CD4-positive, alpha-beta T cell (primary cell): ENCODE data around the gene ADAM10. TPM values are rescaled to one million over a fixed set of nuclear protein-coding genes. Genes with fewer than 3 reads are reported as not detected.

Experiments
- ATAC-seq: fragments of 200-7000 bp; cut with Tn5 transposase; one replicate; pipeline ENCODE4 v1.10.0; 2022; ENCODE audit warnings: mild to moderate bottlenecking; ENCODE audit not compliant: poor library complexity
- CTCF ChIA-PET: fragments of 350-600 bp; sonication (Branson Sonifier 250); formaldehyde crosslinking; loops from one replicate; lab custom pipeline; 2021; ENCODE audit warnings: antibody characterized with exemption, inconsistent platforms; lab: Charles Lee
- POLR2A ChIA-PET: fragments of 350-600 bp; sonication (Branson Sonifier 250); formaldehyde crosslinking; loops from one replicate; lab custom pipeline; 2021; ENCODE audit warnings: antibody characterized with exemption, inconsistent platforms; lab: Charles Lee
- DNase-seq, 14 experiments: peaks; one replicate each; pipeline ENCODE4 v3.0.0-alpha.2; 2013 to 2020; ENCODE audit warnings: mixed read lengths in 2 of 14
- H3K27ac ChIP-seq, 2 donors: one replicate each; pipeline versions ENCODE4 v1.5.1 to v1.7.0; 2013; ENCODE audit warnings: low read length in 2 of 2, low read depth in 1 of 2, mild to moderate bottlenecking in 1 of 2
- H3K27me3 ChIP-seq, 2 experiments: 1 replicate in 1 of 2; 2 replicates in 1 of 2; pipeline versions ENCODE4 v1.6.1 to v1.7.0; 2013; ENCODE audit warnings: low read length in 2 of 2, control low read depth in 1 of 2, mild to moderate bottlenecking in 1 of 2, moderate library complexity in 1 of 2; ENCODE audit not compliant: insufficient read depth in 2 of 2, control insufficient read depth in 1 of 2
- H3K36me3 ChIP-seq: one replicate; pipeline ENCODE4 v1.6.1; 2013; ENCODE audit warnings: low read length, control low read depth; ENCODE audit not compliant: insufficient read depth
- H3K4me1 ChIP-seq: one replicate; pipeline ENCODE4 v1.6.1; 2013; ENCODE audit warnings: low read length, control low read depth; ENCODE audit not compliant: insufficient read depth
- H3K4me3 ChIP-seq: one replicate; pipeline ENCODE4 v1.5.1; 2013; ENCODE audit warnings: mild to moderate bottlenecking, low read length, moderate library complexity
- H3K9me3 ChIP-seq, 2 experiments: 1 replicate in 1 of 2; 2 replicates in 1 of 2; pipeline versions ENCODE4 v1.6.1 to v1.7.0; 2013; ENCODE audit warnings: low read length in 2 of 2, mild to moderate bottlenecking in 2 of 2, control low read depth in 1 of 2, moderate library complexity in 1 of 2; ENCODE audit not compliant: control insufficient read depth in 1 of 2, insufficient read depth in 1 of 2
- H3K27ac Mint-ChIP-seq: one replicate; pipeline ENCODE4 v1.8.0; 2020; ENCODE audit warnings: mixed read lengths
- H3K27me3 Mint-ChIP-seq: one replicate; pipeline ENCODE4 v1.8.0; 2021; ENCODE audit warnings: mixed read lengths
- H3K36me3 Mint-ChIP-seq: one replicate; pipeline ENCODE4 v1.8.0; 2021; ENCODE audit warnings: low read depth, mixed read lengths
- H3K4me1 Mint-ChIP-seq: one replicate; pipeline ENCODE4 v1.8.0; 2021; ENCODE audit warnings: low read depth, mixed read lengths
- H3K4me3 Mint-ChIP-seq: one replicate; pipeline ENCODE4 v1.8.0; 2020; ENCODE audit warnings: mild to moderate bottlenecking, mixed read lengths
- H3K9me3 Mint-ChIP-seq: one replicate; pipeline ENCODE4 v1.8.0; 2020; ENCODE audit warnings: mixed read lengths
- CTCF ChIP-seq: fragments of 200-600 bp; IDR thresholded peaks from one replicate; pipeline ENCODE4 v1.8.0; 2022; ENCODE audit warnings: antibody characterized with exemption, mild to moderate bottlenecking
- intact Hi-C, 2 experiments: fragments of 100-400 bp; cut with DNase I in 1 of 2; cut with micrococcal nuclease in 1 of 2; formaldehyde crosslinking; loops; one replicate each; pipeline versions ENCODE4 v1.15.1 to v1.9.0; 2023 to 2025; cut with DNase I, micrococcal nuclease
- total RNA-seq, 174 experiments: library from RNA in 2 of 174; stranded (reverse) in 2 of 174; gene quantifications; one replicate each; pipeline ENCODE4 v1.2.3 and lab custom pipeline; 2021 to 2026

The ADAM10 gene
- total RNA-seq, 2 experiments from 2014 or later: 70.5 to 80.4 TPM

DNA sequence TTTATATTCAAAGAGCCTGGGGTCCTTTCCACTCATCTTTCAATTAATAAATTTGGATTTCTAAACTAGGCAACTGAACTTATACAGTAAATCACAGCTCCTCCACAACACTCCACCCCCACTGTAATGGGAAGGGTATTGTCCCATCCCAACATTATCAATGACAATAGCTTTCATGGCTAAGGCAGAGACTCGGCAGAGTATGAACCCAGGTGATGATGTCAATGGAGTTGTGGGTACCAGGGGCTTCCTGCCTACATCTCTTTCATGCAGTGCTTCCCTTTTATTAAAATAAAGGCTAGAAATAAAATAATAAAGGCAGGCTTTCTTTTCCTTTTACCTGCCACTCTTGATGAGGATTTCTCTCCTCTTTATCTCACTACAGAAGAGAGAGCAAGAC is 109.5 kb downstream of the ADAM10 start:
- DNase-seq (no peak), ATAC-seq (no peak)
- Mint-ChIP-seq H3K36me3 (peaks cover 77% of the 10 kb centered on the region), H3K27ac (peak overlapping the region; percentile 43), H3K4me3 (no peak overlapping the region), H3K4me1 (peaks cover 16% of the 10 kb centered on the region), H3K27me3 (no peaks in the 10 kb centered on the region), H3K9me3 (peaks cover 2% of the 10 kb centered on the region)
- CTCF ChIA-PET: no interaction called here
- H3K36me3 ChIP-seq: peaks cover 24% of the 10 kb centered on the region
- no peaks in the 10 kb centered on the region for H3K4me1 ChIP-seq
- H3K9me3 ChIP-seq: no peaks in the 10 kb centered on the region
- intact Hi-C loops: no loop called here
- POLR2A ChIA-PET: interaction anchor here (1.4 kb wide), 1 partner anchor 11 kb away, joined by 3 read pairs; no protein-coding TSS in a partner anchor
- no peak for TF ChIP-seq CTCF
- H3K27ac ChIP-seq: no peak overlapping the region
- H3K4me3 ChIP-seq: no peak overlapping the region
- no peaks in the 10 kb centered on the region for H3K27me3 ChIP-seq

DNA sequence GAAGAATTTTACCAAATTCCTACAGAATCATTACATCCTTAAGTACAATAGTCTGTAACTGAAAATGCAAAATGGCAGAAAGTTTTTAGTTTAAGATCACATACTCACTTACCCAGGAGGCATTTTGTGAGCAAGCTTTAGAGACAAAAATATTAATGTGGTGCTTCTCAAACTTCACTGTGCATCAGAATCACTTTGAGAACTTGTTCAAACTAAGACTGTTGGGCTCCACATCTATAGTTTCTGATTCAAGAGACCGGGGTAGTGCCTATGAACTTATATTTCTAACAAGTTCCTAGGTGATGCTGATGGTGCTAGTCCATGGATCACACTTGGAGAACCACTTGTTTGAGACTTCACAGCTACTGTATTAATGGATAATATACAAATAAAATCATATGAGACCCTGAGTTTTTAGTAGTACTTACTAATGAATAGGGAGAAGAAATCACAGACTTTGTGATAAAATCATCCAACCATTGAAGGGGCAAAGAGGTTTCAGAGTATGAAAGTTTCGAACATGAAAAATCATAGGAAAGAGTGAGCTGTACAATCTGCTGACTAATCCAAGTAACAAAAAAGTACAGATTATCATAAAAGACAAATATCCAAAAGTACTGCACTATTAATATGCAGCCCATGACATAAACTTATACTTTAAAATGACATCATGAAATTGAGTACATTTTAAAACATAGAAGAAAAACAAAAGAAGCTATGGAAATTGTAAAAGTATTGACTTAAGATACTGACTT is 110.3 kb downstream of the ADAM10 start:
- no peaks in the 10 kb centered on the region for H3K27me3 ChIP-seq
- Mint-ChIP-seq H3K36me3 (peaks cover 76% of the 10 kb centered on the region), H3K4me1 (peaks cover 16% of the 10 kb centered on the region), H3K27me3 (no peaks in the 10 kb centered on the region), H3K27ac (peak overlapping the region; percentile 43), H3K4me3 (no peak overlapping the region), H3K9me3 (peaks cover 2% of the 10 kb centered on the region)
- H3K4me3 ChIP-seq: no peak overlapping the region
- CTCF ChIA-PET: interaction anchor here (1.5 kb wide), 1 partner anchor 29 kb away, joined by 3 read pairs; no protein-coding TSS in a partner anchor
- POLR2A ChIA-PET: interaction anchor here (1.4 kb wide), 1 partner anchor 10 kb away, joined by 3 read pairs; no protein-coding TSS in a partner anchor
- DNase-seq: no peak
- intact Hi-C loops: no loop called here
- no peaks in the 10 kb centered on the region for H3K9me3 ChIP-seq
- no peak for TF ChIP-seq CTCF
- H3K27ac ChIP-seq: no peak overlapping the region
- H3K4me1 ChIP-seq: no peaks in the 10 kb centered on the region
- no peak for ATAC-seq
- peaks cover 19% of the 10 kb centered on the region for H3K36me3 ChIP-seq

GRCh38 chr15:58632789-58633188 is 116.7 kb downstream of the ADAM10 start:
- intact Hi-C loops: no loop called here
- Mint-ChIP-seq H3K27ac (peak overlapping the region; percentile 14), H3K36me3 (peaks cover 55% of the 10 kb centered on the region)

More at GRCh38 chr15:58632789-58633188, 116.7 kb downstream of the ADAM10 start:
- H3K9me3 Mint-ChIP-seq: no peaks in the 10 kb centered on the region
- H3K4me3 Mint-ChIP-seq: no peak overlapping the region
- POLR2A ChIA-PET: no interaction called here
- DNase-seq (no peak), ATAC-seq (no peak)
- no peaks in the 10 kb centered on the region for H3K27me3 Mint-ChIP-seq
- H3K4me1 ChIP-seq: no peaks in the 10 kb centered on the region
- H3K4me3 ChIP-seq: no peak overlapping the region
- CTCF ChIA-PET: no interaction called here
- H3K27me3 ChIP-seq: no peaks in the 10 kb centered on the region
- peaks cover 35% of the 10 kb centered on the region for H3K4me1 Mint-ChIP-seq
- no peak for TF ChIP-seq CTCF
- H3K9me3 ChIP-seq: no peaks in the 10 kb centered on the region
- peaks cover 14% of the 10 kb centered on the region for H3K36me3 ChIP-seq
- H3K27ac ChIP-seq: no peak overlapping the region
